Measurements from ENCODE around the gene NR2F1-AS1. TPM values are rescaled to one million over a fixed set of nuclear protein-coding genes. Genes with fewer than 3 reads are reported as not detected.
A peak's percentile ranks its signal among the peaks of the same experiment; 100 is the strongest.

NR2F1-AS1 gene
- total and polyA plus RNA-seq, 3 experiments from 2014 or later, result not detected

DNA sequence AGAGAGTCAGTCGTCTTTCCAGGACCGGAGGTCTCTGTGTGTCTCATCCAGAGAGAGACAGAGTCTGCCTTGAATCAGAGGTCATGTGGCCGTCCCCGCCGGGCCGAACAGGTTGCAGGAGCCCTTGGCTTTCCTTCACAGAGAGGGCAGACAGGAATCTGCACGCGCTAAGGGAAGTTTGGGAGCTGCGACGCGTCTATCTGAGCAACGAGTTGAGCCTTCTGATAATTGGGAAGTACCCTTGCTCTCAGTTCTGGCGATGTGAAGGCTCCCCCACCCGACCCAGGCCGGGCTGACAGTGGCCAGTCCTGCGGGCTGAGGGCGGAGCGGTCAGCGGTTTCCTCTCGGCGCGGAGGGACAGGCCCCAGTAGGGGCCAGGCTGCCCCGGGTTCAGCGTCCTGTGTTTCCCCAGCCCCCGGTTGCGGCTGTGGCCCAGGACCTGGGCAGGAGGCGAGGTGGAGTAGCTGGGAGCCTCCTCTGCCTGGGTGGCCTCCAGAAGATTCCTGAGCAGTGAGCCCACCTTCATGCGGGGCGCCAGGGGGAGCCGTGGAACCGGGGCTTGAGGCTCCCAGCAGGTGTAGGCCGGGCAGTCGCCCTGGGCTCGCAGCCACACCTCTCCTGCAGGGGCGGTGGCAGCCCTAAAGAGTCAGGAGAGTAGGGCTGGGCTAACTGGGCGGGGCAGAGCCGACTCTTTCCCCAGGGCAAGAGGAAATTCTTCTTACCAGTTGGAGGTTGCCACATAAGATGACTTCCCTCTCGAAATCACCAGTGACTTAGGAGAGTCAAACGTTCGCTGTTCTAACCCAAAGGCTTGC is 15.9 kb upstream of the NR2F1-AS1 start:
- Mint-ChIP-seq H3K27me3 (peaks cover 42 to 62% of the 10 kb centered on the region in 2 donors), H3K9me3 (peaks cover 4 to 14% (median 10%) of the 10 kb centered on the region in 5 donors), H3K4me1 (peaks cover 5 to 13% (median 12%) of the 10 kb centered on the region in 3 donors), H3K27ac (peak overlapping the region in 2 of 8 donors; percentile 39 to 48), H3K4me3 (no peak overlapping the region), H3K36me3 (peaks cover 0 to 4% (median 0%) of the 10 kb centered on the region in 3 donors)
- Histone ChIP-seq H3K27ac (ENCODE audit: low read depth, low read length) (no peak overlapping the region), H3K4me3 (ENCODE audit: low read length) (no peak overlapping the region), H3K9me3 (ENCODE audit: low read length) (no peaks in the 10 kb centered on the region), H3K4me1 (ENCODE audit: insufficient read depth, low read length) (peaks cover 6% of the 10 kb centered on the region), H3K36me3 (ENCODE audit: insufficient read depth, low read length) (no peaks in the 10 kb centered on the region), H3K27me3 (ENCODE audit: insufficient read depth, low read length, poor library complexity, severe bottlenecking) (peaks cover 84% of the 10 kb centered on the region)
- ChIA-PET CTCF (interaction anchor here (1.9 kb wide), 1 partner anchor 15 kb away, joined by 6 read pairs; no protein-coding TSS in a partner anchor), POLR2A (interaction anchor here (0.7 kb wide), 1 partner anchor 10 kb away, joined by 4 read pairs; no protein-coding TSS in a partner anchor)
- no peak for DNase-seq

GRCh38 chr5:93596310-93596675 is 15.3 kb upstream of the NR2F1-AS1 start:
- Mint-ChIP-seq H3K27ac (peak overlapping the region in 2 of 8 donors; percentile 39 to 48), H3K9me3 (peaks cover 4 to 14% (median 8%) of the 10 kb centered on the region in 5 donors), H3K27me3 (peaks cover 48 to 68% of the 10 kb centered on the region in 2 donors), H3K4me3 (peak overlapping the region in 1 of 7 donors; percentile 29), H3K36me3 (peaks cover 0 to 4% (median 0%) of the 10 kb centered on the region in 3 donors), H3K4me1 (peaks cover 5 to 13% (median 12%) of the 10 kb centered on the region in 3 donors)
- Histone ChIP-seq H3K27me3 (ENCODE audit: insufficient read depth, low read length, poor library complexity, severe bottlenecking) (peaks cover 79% of the 10 kb centered on the region), H3K4me3 (ENCODE audit: low read length) (no peak overlapping the region), H3K36me3 (ENCODE audit: insufficient read depth, low read length) (no peaks in the 10 kb centered on the region), H3K27ac (ENCODE audit: low read depth, low read length) (no peak overlapping the region), H3K9me3 (ENCODE audit: low read length) (no peaks in the 10 kb centered on the region), H3K4me1 (ENCODE audit: insufficient read depth, low read length) (peaks cover 6% of the 10 kb centered on the region)
- CTCF ChIA-PET, result interaction anchor here (1.0 kb wide), 1 partner anchor 204 kb away, joined by 3 read pairs; no protein-coding TSS in a partner anchor
- no peak for DNase-seq
- POLR2A ChIA-PET, result no interaction called here

GRCh38 chr5:93595420-93596147 is 14.6 kb upstream of the NR2F1-AS1 start:
- H3K27ac ChIP-seq (ENCODE audit: low read depth, low read length), result no peak overlapping the region
- H3K27me3 ChIP-seq (ENCODE audit: insufficient read depth, low read length, poor library complexity, severe bottlenecking), result peaks cover 72% of the 10 kb centered on the region
- peaks cover 6% of the 10 kb centered on the region for H3K4me1 ChIP-seq (ENCODE audit: insufficient read depth, low read length)
- peaks cover 55 to 75% of the 10 kb centered on the region in 2 donors for H3K27me3 Mint-ChIP-seq
- POLR2A ChIA-PET, result no interaction called here
- H3K36me3 Mint-ChIP-seq, result peaks cover 0 to 4% (median 0%) of the 10 kb centered on the region in 3 donors
- H3K4me3 Mint-ChIP-seq, result peak overlapping the region in 3 of 7 donors; percentile 28 to 51 (median 29)
- H3K9me3 ChIP-seq (ENCODE audit: low read length), result no peaks in the 10 kb centered on the region
- peaks cover 4 to 14% (median 8%) of the 10 kb centered on the region in 5 donors for H3K9me3 Mint-ChIP-seq
- H3K4me3 ChIP-seq (ENCODE audit: low read length), result no peak overlapping the region
- CTCF ChIA-PET, result interaction anchor here (1.0 kb wide), 1 partner anchor 205 kb away, joined by 3 read pairs; no protein-coding TSS in a partner anchor
- DNase-seq, result no peak
- peak overlapping the region in 4 of 8 donors; percentile 13 to 55 (median 41) for H3K27ac Mint-ChIP-seq
- no peaks in the 10 kb centered on the region for H3K36me3 ChIP-seq (ENCODE audit: insufficient read depth, low read length)
- peaks cover 5 to 13% (median 12%) of the 10 kb centered on the region in 3 donors for H3K4me1 Mint-ChIP-seq

- CTCF ChIA-PET, result interaction anchor here (1.0 kb wide), 1 partner anchor 206 kb away, joined by 3 read pairs; no protein-coding TSS in a partner anchor
- peaks cover 6% of the 10 kb centered on the region for H3K4me1 ChIP-seq (ENCODE audit: insufficient read depth, low read length)
- H3K4me3 Mint-ChIP-seq, result peak overlapping the region in 2 of 7 donors; percentile 28 to 51
These were observed 13.8 kb upstream of the NR2F1-AS1 start for GRCh38 chr5:93594591-93595419.

DNA sequence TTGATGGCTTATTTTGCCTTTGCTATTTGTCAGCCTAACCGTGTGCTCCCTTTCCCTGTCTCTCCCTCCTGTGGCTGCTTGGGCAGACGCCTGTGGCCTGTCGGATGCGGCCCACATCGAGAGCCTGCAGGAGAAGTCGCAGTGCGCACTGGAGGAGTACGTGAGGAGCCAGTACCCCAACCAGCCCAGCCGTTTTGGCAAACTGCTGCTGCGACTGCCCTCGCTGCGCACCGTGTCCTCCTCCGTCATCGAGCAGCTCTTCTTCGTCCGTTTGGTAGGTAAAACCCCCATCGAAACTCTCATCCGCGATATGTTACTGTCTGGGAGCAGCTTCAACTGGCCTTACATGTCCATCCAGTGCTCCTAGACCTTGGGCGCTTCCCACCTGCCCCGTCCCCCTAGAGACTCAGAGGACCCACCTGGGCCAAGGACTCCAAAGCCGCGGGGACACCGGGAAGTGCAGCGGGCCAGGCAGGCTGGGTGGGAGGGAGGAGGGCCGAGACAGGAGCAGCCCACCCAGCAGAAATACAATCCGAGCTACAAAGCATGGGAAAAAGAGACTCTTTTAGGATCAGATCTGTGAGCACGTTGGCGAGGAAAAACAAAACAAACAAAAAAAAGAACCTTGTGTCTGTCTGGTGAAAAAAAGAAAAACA is 12.6 kb upstream of the NR2F1-AS1 start:
- no peak overlapping the region for H3K4me3 ChIP-seq (ENCODE audit: low read length)
- no peak for DNase-seq
- H3K36me3 ChIP-seq (ENCODE audit: insufficient read depth, low read length), result no peaks in the 10 kb centered on the region
- Mint-ChIP-seq H3K4me1 (peaks cover 9 to 18% (median 12%) of the 10 kb centered on the region in 3 donors), H3K27me3 (peaks cover 73 to 95% of the 10 kb centered on the region in 2 donors), H3K4me3 (peak overlapping the region in 2 of 7 donors; percentile 23 to 49), H3K36me3 (peaks cover 0 to 8% (median 1%) of the 10 kb centered on the region in 3 donors), H3K27ac (peak overlapping the region in 2 of 8 donors; percentile 12 to 59), H3K9me3 (peaks cover 9 to 19% (median 11%) of the 10 kb centered on the region in 5 donors)
- H3K27ac ChIP-seq (ENCODE audit: low read depth, low read length), result no peak overlapping the region
- ChIA-PET POLR2A (no interaction called here), CTCF (interaction anchor here (2.3 kb wide), 1 partner anchor 14 kb away, joined by 6 read pairs; no protein-coding TSS in a partner anchor)
- H3K4me1 ChIP-seq (ENCODE audit: insufficient read depth, low read length), result peaks cover 6% of the 10 kb centered on the region
- peaks cover 59% of the 10 kb centered on the region for H3K27me3 ChIP-seq (ENCODE audit: insufficient read depth, low read length, poor library complexity, severe bottlenecking)
- H3K9me3 ChIP-seq (ENCODE audit: low read length), result no peaks in the 10 kb centered on the region

More at GRCh38 chr5:93594591-93595419, 13.8 kb upstream of the NR2F1-AS1 start:
- Mint-ChIP-seq H3K9me3 (peaks cover 4 to 14% (median 8%) of the 10 kb centered on the region in 5 donors), H3K27me3 (peaks cover 61 to 83% of the 10 kb centered on the region in 2 donors), H3K27ac (peak overlapping the region in 2 of 8 donors; percentile 34 to 55), H3K4me1 (peaks cover 5 to 13% (median 12%) of the 10 kb centered on the region in 3 donors), H3K36me3 (peaks cover 0 to 4% (median 0%) of the 10 kb centered on the region in 3 donors)
- POLR2A ChIA-PET, result no interaction called here
- Histone ChIP-seq H3K27me3 (ENCODE audit: insufficient read depth, low read length, poor library complexity, severe bottlenecking) (peaks cover 66% of the 10 kb centered on the region), H3K9me3 (ENCODE audit: low read length) (no peaks in the 10 kb centered on the region), H3K36me3 (ENCODE audit: insufficient read depth, low read length) (no peaks in the 10 kb centered on the region), H3K4me3 (ENCODE audit: low read length) (no peak overlapping the region), H3K27ac (ENCODE audit: low read depth, low read length) (no peak overlapping the region)
- DNase-seq, result no peak

GRCh38 chr5:93592883-93593282 is 11.9 kb upstream of the NR2F1-AS1 start:
- Histone ChIP-seq H3K9me3 (ENCODE audit: low read length) (no peaks in the 10 kb centered on the region), H3K27ac (ENCODE audit: low read depth, low read length) (no peak overlapping the region), H3K4me1 (ENCODE audit: insufficient read depth, low read length) (peaks cover 6% of the 10 kb centered on the region), H3K36me3 (ENCODE audit: insufficient read depth, low read length) (no peaks in the 10 kb centered on the region), H3K4me3 (ENCODE audit: low read length) (no peak overlapping the region), H3K27me3 (ENCODE audit: insufficient read depth, low read length, poor library complexity, severe bottlenecking) (peaks cover 55% of the 10 kb centered on the region)
- Mint-ChIP-seq H3K9me3 (peaks cover 9 to 22% (median 11%) of the 10 kb centered on the region in 5 donors), H3K4me1 (peaks cover 11 to 22% (median 15%) of the 10 kb centered on the region in 3 donors), H3K27me3 (peaks cover 77 to 96% of the 10 kb centered on the region in 2 donors), H3K36me3 (peaks cover 0 to 9% (median 1%) of the 10 kb centered on the region in 3 donors), H3K27ac (no peak overlapping the region), H3K4me3 (peak overlapping the region in 1 of 7 donors; percentile 24)
- DNase-seq, result no peak
- ChIA-PET POLR2A (no interaction called here), CTCF (interaction anchor here (2.3 kb wide), 1 partner anchor 14 kb away, joined by 6 read pairs; no protein-coding TSS in a partner anchor)
